KMS-11 (cell line): ENCODE data around the gene TSR3.

Source experiments
- H2AFZ ChIP-seq: fragments of 200-600 bp; sonication (generic); 2 replicates; pipeline ENCODE4 v1.6.1; 2016; ENCODE audit warnings: antibody characterized with exemption, mixed run types, low read depth
- H3K27ac ChIP-seq: fragments of 200-600 bp; sonication (generic); 2 replicates; pipeline ENCODE4 v1.6.1; 2016; ENCODE audit warnings: mild to moderate bottlenecking, mixed run types
- H3K27me3 ChIP-seq: fragments of 200-600 bp; sonication (generic); 2 replicates; pipeline ENCODE4 v1.6.1; 2017; ENCODE audit warnings: mild to moderate bottlenecking, low read depth, mixed run types, moderate library complexity; ENCODE audit not compliant: insufficient read depth
- H3K36me3 ChIP-seq: fragments of 200-600 bp; sonication (generic); 2 replicates; pipeline ENCODE4 v1.6.1; 2017; ENCODE audit warnings: mild to moderate bottlenecking, mixed run types; ENCODE audit not compliant: insufficient read depth
- H3K4me1 ChIP-seq: fragments of 200-600 bp; sonication (generic); 2 replicates; pipeline ENCODE4 v1.6.1; 2016; ENCODE audit warnings: mild to moderate bottlenecking, low read depth, mixed run types; ENCODE audit not compliant: poor library complexity, severe bottlenecking
- H3K4me2 ChIP-seq: fragments of 200-600 bp; sonication (generic); 2 replicates; pipeline ENCODE4 v1.7.0; 2016; ENCODE audit warnings: mild to moderate bottlenecking, mixed run types
- H3K4me3 ChIP-seq: fragments of 200-600 bp; sonication (generic); IDR thresholded peaks from 2 replicates; pipeline ENCODE4 v1.6.1; 2017; ENCODE audit warnings: low read depth, low read length, mixed read lengths; ENCODE audit not compliant: insufficient read depth
- H3K79me2 ChIP-seq: fragments of 200-600 bp; sonication (generic); 2 replicates; pipeline ENCODE4 v1.6.1; 2016; ENCODE audit warnings: low read depth, mixed run types; ENCODE audit not compliant: insufficient read depth
- H3K9ac ChIP-seq: fragments of 200-600 bp; sonication (generic); 2 replicates; pipeline ENCODE4 v1.6.1; 2016; ENCODE audit warnings: mild to moderate bottlenecking, mixed run types
- H4K20me1 ChIP-seq: fragments of 200-600 bp; sonication (generic); 2 replicates; pipeline ENCODE4 v1.6.1; 2016; ENCODE audit warnings: mild to moderate bottlenecking, mixed run types; ENCODE audit not compliant: insufficient read depth
- TF ChIP-seq, protein P1 (sequence below): fragments of 200-600 bp; sonication (generic); conservative IDR thresholded peaks from 2 replicates; pipeline ENCODE4 v1.6.1; 2017; ENCODE audit warnings: low read depth, mild to moderate bottlenecking, antibody characterized with exemption, low read length, moderate library complexity, mixed read lengths

The TSR3 gene

DNA sequence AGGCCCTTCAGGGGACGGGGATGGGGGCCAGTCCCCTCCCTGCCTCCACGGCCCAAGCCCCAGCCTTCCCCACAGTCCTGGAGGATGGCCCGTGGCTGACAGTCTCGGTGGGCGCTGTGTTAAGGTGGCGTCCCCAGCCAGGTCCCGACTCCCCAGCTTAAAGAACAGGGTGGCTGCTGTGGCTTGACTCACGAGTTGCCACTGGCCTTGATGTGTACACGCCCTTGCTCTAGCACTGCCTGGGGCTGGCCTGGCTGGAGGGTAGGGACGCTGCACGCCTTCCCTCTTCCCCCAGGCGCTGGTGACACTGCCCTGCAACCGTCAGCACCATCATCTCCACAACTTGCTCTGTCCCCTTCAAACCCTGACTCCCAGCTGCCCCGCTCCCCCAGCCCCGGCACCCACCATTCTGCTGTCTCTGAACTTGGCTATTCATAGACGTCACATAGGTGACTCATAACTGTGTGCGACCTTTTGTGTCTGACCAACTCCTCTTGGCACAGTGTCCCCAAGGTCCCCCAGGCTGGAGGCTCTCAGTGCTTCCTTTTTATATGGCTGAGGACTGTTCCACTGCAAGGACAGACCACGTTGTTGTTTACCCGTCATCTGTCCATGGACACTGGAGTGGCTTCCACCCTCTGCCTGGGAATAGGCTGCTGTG is 6.4 kb upstream of the TSR3 start:
- Histone ChIP-seq H3K79me2 (peaks cover 61% of the 10 kb centered on the region), H3K4me3 (no peak overlapping the region), H3K27ac (no peak overlapping the region), H4K20me1 (peaks cover 6% of the 10 kb centered on the region; the same call in 1 of the 2 replicates), H2AFZ (no peak overlapping the region), H3K9ac (no peak overlapping the region), H3K36me3 (no peaks in the 10 kb centered on the region; the same call in 1 of the 2 replicates), H3K4me2 (no peak overlapping the region), H3K4me1 (peaks cover 2% of the 10 kb centered on the region), H3K27me3 (no peaks in the 10 kb centered on the region)
- TF ChIP-seq, protein P1, sequence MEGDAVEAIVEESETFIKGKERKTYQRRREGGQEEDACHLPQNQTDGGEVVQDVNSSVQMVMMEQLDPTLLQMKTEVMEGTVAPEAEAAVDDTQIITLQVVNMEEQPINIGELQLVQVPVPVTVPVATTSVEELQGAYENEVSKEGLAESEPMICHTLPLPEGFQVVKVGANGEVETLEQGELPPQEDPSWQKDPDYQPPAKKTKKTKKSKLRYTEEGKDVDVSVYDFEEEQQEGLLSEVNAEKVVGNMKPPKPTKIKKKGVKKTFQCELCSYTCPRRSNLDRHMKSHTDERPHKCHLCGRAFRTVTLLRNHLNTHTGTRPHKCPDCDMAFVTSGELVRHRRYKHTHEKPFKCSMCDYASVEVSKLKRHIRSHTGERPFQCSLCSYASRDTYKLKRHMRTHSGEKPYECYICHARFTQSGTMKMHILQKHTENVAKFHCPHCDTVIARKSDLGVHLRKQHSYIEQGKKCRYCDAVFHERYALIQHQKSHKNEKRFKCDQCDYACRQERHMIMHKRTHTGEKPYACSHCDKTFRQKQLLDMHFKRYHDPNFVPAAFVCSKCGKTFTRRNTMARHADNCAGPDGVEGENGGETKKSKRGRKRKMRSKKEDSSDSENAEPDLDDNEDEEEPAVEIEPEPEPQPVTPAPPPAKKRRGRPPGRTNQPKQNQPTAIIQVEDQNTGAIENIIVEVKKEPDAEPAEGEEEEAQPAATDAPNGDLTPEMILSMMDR, result no peak

DNA sequence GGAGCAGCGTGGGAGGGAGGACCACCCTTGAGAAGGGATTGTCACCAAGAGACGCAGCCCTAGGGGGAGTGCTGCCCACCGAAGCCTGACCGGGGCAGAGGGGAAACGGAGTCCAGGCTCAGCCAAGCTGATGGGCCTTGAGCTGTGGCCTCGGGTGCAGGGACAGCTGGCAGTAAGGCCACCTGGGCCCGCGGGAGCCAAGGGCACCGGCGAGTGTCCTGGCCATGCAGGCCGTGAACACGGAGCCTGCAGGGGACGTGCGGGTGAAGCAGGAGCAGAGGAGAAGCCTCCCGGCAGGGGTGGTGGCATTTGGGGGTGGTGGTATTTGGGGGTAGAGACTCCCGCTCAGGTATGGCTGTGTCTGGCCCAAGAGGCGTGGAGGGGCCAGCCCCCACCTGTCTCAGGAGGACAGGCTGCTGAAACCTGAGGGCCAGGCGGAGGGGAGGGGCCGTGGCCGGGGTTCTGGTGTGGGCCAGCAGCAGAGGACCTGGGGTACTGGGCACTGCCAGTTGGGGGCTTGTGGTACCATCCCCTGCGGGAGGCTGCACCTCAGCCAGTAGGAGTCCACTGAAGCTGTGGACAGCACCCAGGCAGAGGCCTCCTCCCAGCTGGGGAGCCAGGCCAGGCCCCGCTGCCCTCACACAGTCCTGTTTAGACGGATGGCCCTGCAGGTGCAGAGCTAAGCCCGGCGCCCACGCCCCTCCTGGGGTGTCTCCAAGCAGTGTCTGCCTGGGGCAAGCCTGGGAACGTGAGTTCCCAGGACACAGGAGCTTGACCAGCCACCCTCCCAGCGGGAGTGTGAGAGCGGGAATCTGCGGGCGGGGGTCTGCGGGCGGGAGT is 4.6 kb upstream of the TSR3 start:
- H3K9ac ChIP-seq, result no peak overlapping the region
- TF ChIP-seq, protein P1, result no peak

DNA sequence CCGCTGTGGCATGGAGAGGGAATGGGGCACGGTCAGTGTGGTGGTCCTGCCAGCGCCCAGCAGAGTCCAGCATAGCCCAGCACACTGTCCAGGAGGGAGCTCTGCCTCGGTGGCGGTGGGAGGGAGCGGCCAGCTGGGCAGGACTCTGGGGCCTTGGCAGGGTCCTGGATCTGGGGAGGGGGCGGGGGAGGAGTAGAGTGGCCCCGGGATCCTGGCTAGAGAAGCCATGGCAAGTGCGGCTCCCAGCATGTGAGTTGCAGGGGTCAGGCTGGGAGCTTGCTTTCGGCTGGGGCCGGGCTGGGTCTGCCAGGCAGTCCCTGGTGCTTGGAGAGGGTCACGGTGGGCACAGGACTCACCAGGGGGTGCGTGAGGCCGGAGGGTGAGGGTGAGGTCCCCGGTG is 3.9 kb upstream of the TSR3 start:
- Histone ChIP-seq H3K4me3 (no peak overlapping the region), H4K20me1 (peaks cover 6% of the 10 kb centered on the region; the same call in 1 of the 2 replicates), H3K79me2 (peaks cover 54% of the 10 kb centered on the region; the same call in 1 of the 2 replicates), H3K36me3 (no peaks in the 10 kb centered on the region), H3K27me3 (no peaks in the 10 kb centered on the region), H3K27ac (no peak overlapping the region), H2AFZ (no peak overlapping the region), H3K4me2 (no peak overlapping the region), H3K4me1 (peaks cover 13% of the 10 kb centered on the region), H3K9ac (no peak overlapping the region)
- TF ChIP-seq, protein P1, result no peak

More for the DNA sequence above, 4.6 kb upstream of the TSR3 start:
- no peaks in the 10 kb centered on the region for H3K36me3 ChIP-seq
- no peak overlapping the region for H3K4me3 ChIP-seq
- no peaks in the 10 kb centered on the region for H3K27me3 ChIP-seq
- H4K20me1 ChIP-seq, result peaks cover 6% of the 10 kb centered on the region; the same call in 1 of the 2 replicates
- no peak overlapping the region for H2AFZ ChIP-seq
- peaks cover 60% of the 10 kb centered on the region for H3K79me2 ChIP-seq
- H3K27ac ChIP-seq, result no peak overlapping the region
- H3K4me1 ChIP-seq, result peaks cover 9% of the 10 kb centered on the region
- no peak overlapping the region for H3K4me2 ChIP-seq

DNA sequence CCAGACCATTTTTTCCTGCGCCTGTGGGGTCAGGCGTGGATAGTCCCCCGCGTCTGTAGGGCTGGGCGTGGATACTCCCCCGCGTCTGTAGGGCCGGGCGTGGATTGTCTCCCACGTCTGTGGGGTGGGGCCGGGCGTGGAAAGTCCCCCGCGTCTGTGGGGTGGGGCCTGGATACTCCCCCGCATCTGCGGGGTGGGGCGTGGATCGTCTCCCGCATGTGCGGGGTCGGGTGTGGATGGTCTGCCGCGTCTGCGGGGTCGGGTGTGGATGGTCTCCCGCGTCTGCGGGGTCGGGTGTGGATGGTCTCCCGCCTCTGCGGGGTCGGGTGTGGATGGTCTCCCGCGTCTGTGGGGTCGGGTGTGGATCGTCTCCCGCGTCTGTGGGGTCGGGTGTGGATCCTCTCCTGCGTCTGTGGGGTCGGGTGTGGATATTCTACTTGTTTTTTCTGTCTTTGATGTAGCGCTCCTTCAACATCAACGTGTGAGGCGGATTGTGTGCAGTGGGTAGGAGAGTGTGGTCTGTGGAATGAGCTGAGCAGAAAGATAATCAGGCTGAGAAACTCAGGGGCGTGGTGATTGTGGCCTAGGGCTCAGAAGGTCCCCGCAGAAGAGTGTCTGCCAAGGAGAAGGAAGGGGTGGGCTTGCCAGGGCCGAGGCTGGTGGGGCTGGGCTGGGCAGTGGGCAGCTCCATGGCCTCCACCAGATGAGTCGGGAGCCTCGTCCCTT is 3.3 kb upstream of the TSR3 start:
- no peak overlapping the region for H2AFZ ChIP-seq
- no peak overlapping the region for H3K4me3 ChIP-seq
- no peak overlapping the region for H3K9ac ChIP-seq
- H3K4me2 ChIP-seq, result no peak overlapping the region
- no peaks in the 10 kb centered on the region for H3K36me3 ChIP-seq
- H4K20me1 ChIP-seq, result peaks cover 6% of the 10 kb centered on the region; the same call in 1 of the 2 replicates
- H3K4me1 ChIP-seq, result peaks cover 17% of the 10 kb centered on the region
- H3K79me2 ChIP-seq, result peaks cover 50% of the 10 kb centered on the region; the same call in 1 of the 2 replicates
- no peaks in the 10 kb centered on the region for H3K27me3 ChIP-seq
- no peak overlapping the region for H3K27ac ChIP-seq
- TF ChIP-seq, protein P1, result no peak
